ENCODE results near the gene SCUBE2. TPM values are rescaled to one million over a fixed set of nuclear protein-coding genes. Genes with fewer than 3 reads are reported as not detected.
"Not testable (repeated sequence)": the region's sequence is repeated elsewhere in the genome, so short reads cannot be mapped to it uniquely, and the experiment has no call there.

The SCUBE2 gene
- total RNA-seq, 1 experiment from 2014 or later: 4.3 TPM

GRCh38 chr11:9002920-9003572, 88.4 kb downstream of the SCUBE2 start:
- in situ Hi-C loops (cut with HindIII; ENCODE audit: low pct_unique_long_range_greater_than_20kb, low sequenced_read_pairs): no loop called here

GRCh38 chr11:9001736-9002135, 89.7 kb downstream of the SCUBE2 start:
- peak; percentile 48 for DNase-seq (ENCODE audit: low read depth)
- in situ Hi-C loops (cut with HindIII; ENCODE audit: low pct_unique_long_range_greater_than_20kb, low sequenced_read_pairs): no loop called here

More at GRCh38 chr11:9002920-9003572, 88.4 kb downstream of the SCUBE2 start:
- no peak for DNase-seq (ENCODE audit: low read depth)

GRCh38 chr11:8998017-8998416, 93.4 kb downstream of the SCUBE2 start:
- in situ Hi-C loops (cut with HindIII; ENCODE audit: low pct_unique_long_range_greater_than_20kb, low sequenced_read_pairs): no loop called here

GRCh38 chr11:8997451-8997850, 93.9 kb downstream of the SCUBE2 start:
- in situ Hi-C loops (cut with HindIII; ENCODE audit: low pct_unique_long_range_greater_than_20kb, low sequenced_read_pairs): no loop called here
- no peak for DNase-seq (ENCODE audit: low read depth)

More at GRCh38 chr11:8998017-8998416, 93.4 kb downstream of the SCUBE2 start:
- DNase-seq (ENCODE audit: low read depth): no peak

GRCh38 chr11:8989453-8989852, 101.9 kb downstream of the SCUBE2 start:
- in situ Hi-C loops (cut with HindIII; ENCODE audit: low pct_unique_long_range_greater_than_20kb, low sequenced_read_pairs): no loop called here
- DNase-seq (ENCODE audit: low read depth): no peak

- in situ Hi-C loops (cut with HindIII; ENCODE audit: low pct_unique_long_range_greater_than_20kb, low sequenced_read_pairs): no loop called here
- no peak for DNase-seq (ENCODE audit: low read depth)
Observed at GRCh38 chr11:8988329-8989234, 102.8 kb downstream of the SCUBE2 start.

- in situ Hi-C loops (cut with HindIII; ENCODE audit: low pct_unique_long_range_greater_than_20kb, low sequenced_read_pairs): no loop called here
- DNase-seq (ENCODE audit: low read depth): no peak
Observed at GRCh38 chr11:8987446-8987845, 104.0 kb downstream of the SCUBE2 start.

GRCh38 chr11:8986772-8987171, 104.6 kb downstream of the SCUBE2 start:
- in situ Hi-C loops (cut with HindIII; ENCODE audit: low pct_unique_long_range_greater_than_20kb, low sequenced_read_pairs); DNase-seq (ENCODE audit: low read depth): not testable (repeated sequence)

- no peak for DNase-seq (ENCODE audit: low read depth)
- in situ Hi-C loops (cut with HindIII; ENCODE audit: low pct_unique_long_range_greater_than_20kb, low sequenced_read_pairs): no loop called here
Observed at GRCh38 chr11:8985462-8985861, 105.9 kb downstream of the SCUBE2 start.

GRCh38 chr11:8983552-8983951, 107.8 kb downstream of the SCUBE2 start:
- in situ Hi-C loops (cut with HindIII; ENCODE audit: low pct_unique_long_range_greater_than_20kb, low sequenced_read_pairs): no loop called here
- DNase-seq (ENCODE audit: low read depth): no peak

- no peak for DNase-seq (ENCODE audit: low read depth)
- in situ Hi-C loops (cut with HindIII; ENCODE audit: low pct_unique_long_range_greater_than_20kb, low sequenced_read_pairs): no loop called here
Observed at GRCh38 chr11:8980485-8980884, 110.9 kb downstream of the SCUBE2 start.

GRCh38 chr11:8979365-8979764, 112.0 kb downstream of the SCUBE2 start:
- in situ Hi-C loops (cut with HindIII; ENCODE audit: low pct_unique_long_range_greater_than_20kb, low sequenced_read_pairs); DNase-seq (ENCODE audit: low read depth): not testable (repeated sequence)

GRCh38 chr11:8973121-8973520, 118.3 kb downstream of the SCUBE2 start:
- in situ Hi-C loops (cut with HindIII; ENCODE audit: low pct_unique_long_range_greater_than_20kb, low sequenced_read_pairs): no loop called here
- DNase-seq (ENCODE audit: low read depth): no peak

- DNase-seq (ENCODE audit: low read depth): no peak
- in situ Hi-C loops (cut with HindIII; ENCODE audit: low pct_unique_long_range_greater_than_20kb, low sequenced_read_pairs): no loop called here
Observed at GRCh38 chr11:8971924-8972316, 119.5 kb downstream of the SCUBE2 start.

GRCh38 chr11:8971196-8971923, 120.0 kb downstream of the SCUBE2 start:
- DNase-seq (ENCODE audit: low read depth): no peak
- in situ Hi-C loops (cut with HindIII; ENCODE audit: low pct_unique_long_range_greater_than_20kb, low sequenced_read_pairs): no loop called here

Data from Caki2 (cell line).